Measurements from ENCODE around the gene MOB3A.

DNA sequence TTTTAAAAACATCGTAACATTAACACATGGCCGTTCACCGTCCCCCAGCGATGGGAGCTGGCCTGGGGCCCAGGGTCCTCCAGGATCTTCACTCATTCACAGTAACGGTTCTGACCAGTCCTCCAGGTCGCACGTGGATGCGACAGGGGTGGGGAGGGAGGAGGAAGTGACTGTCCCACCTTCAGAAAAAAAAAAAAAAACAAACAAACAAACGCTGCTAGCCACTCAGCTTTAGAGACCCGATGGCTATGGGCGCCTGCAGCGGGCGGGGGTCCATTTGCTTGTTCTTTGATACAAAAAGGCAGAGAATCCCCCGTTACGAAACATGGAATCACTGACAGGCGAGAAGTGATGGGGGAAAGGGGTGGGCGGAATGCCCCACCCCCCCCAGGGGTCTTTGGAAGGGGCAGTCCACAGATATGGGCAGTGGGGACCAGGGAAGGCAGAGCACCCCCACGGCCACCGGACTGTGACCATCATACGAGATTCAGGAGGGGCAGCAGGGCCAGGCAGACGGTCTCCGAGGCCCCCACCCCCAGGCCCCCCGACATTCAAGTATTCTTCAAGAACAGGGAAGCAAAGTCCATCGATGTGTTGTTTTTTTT is 58.4 kb downstream of the MOB3A start:
- TF ChIP-seq, protein P1, sequence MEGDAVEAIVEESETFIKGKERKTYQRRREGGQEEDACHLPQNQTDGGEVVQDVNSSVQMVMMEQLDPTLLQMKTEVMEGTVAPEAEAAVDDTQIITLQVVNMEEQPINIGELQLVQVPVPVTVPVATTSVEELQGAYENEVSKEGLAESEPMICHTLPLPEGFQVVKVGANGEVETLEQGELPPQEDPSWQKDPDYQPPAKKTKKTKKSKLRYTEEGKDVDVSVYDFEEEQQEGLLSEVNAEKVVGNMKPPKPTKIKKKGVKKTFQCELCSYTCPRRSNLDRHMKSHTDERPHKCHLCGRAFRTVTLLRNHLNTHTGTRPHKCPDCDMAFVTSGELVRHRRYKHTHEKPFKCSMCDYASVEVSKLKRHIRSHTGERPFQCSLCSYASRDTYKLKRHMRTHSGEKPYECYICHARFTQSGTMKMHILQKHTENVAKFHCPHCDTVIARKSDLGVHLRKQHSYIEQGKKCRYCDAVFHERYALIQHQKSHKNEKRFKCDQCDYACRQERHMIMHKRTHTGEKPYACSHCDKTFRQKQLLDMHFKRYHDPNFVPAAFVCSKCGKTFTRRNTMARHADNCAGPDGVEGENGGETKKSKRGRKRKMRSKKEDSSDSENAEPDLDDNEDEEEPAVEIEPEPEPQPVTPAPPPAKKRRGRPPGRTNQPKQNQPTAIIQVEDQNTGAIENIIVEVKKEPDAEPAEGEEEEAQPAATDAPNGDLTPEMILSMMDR (IDR thresholded peaks at IDR 0.05), result no peak
- TF ChIP-seq POLR2A (IDR thresholded peaks at IDR 0.05), result no peak
